HCT116 (cell line): Measurements from ENCODE around the gene POM121C.

Experiments used
- ATF3 ChIP-seq: IDR thresholded peaks from 2 replicates; pipeline ENCODE4 v1.6.1; 2012
- CTCF ChIP-seq, 3 experiments: fragments of 200-600 bp in 1 of 3; sonication (generic) in 1 of 3; IDR thresholded peaks in 2 of 3; conservative IDR thresholded peaks in 1 of 3; 2 replicates each; pipeline ENCODE4 v1.5.1; 2012 to 2017; ENCODE audit warnings: low read depth in 2 of 3, low read length in 2 of 3, antibody characterized with exemption in 1 of 3, borderline replicate concordance in 1 of 3, control low read depth in 1 of 3, mild to moderate bottlenecking in 1 of 3, mixed read lengths in 1 of 3, mixed run types in 1 of 3, moderate library complexity in 1 of 3; ENCODE audit not compliant: insufficient read depth in 1 of 3
- EGR1 ChIP-seq: IDR thresholded peaks from 2 replicates; pipeline ENCODE4 v1.6.1; 2012; ENCODE audit warnings: low read depth
- ELF1 ChIP-seq: IDR thresholded peaks from 2 replicates; pipeline ENCODE4 v1.6.1; 2012; ENCODE audit warnings: low read depth, borderline replicate concordance
- EZH2 ChIP-seq: fragments of 200-600 bp; sonication (generic); IDR thresholded peaks from 2 replicates; pipeline ENCODE4 v1.6.1; 2017; ENCODE audit warnings: antibody characterized with exemption, mixed run types
- EZH2phosphoT487 ChIP-seq: fragments of 200-600 bp; IDR thresholded peaks from 2 replicates; pipeline ENCODE4 v1.6.1; 2018; ENCODE audit warnings: antibody characterized with exemption, borderline replicate concordance
- JUND ChIP-seq: IDR thresholded peaks from 2 replicates; pipeline ENCODE4 v1.6.1; 2012
- MAX ChIP-seq: IDR thresholded peaks from 2 replicates; pipeline ENCODE4 v1.6.1; 2012
- POLR2A ChIP-seq: IDR thresholded peaks from 2 replicates; pipeline ENCODE4 v1.7.0; 2011; ENCODE audit warnings: borderline replicate concordance; ENCODE audit not compliant: insufficient read depth, insufficient read length; ENCODE audit errors: extremely low read depth
- POLR2AphosphoS5 ChIP-seq: IDR thresholded peaks from 2 replicates; pipeline ENCODE4 v1.6.1; 2011; ENCODE audit warnings: mild to moderate bottlenecking, low read depth, low read length, moderate library complexity
- REST ChIP-seq: IDR thresholded peaks from 2 replicates; pipeline ENCODE4 v1.6.1; 2012; ENCODE audit warnings: low read depth
- SIN3A ChIP-seq: IDR thresholded peaks from 2 replicates; pipeline ENCODE4 v1.6.1; 2012; ENCODE audit warnings: low read depth
- TCF7L2 ChIP-seq: IDR thresholded peaks from 2 replicates; pipeline ENCODE4 v1.7.0; 2011; ENCODE audit warnings: borderline replicate concordance, inconsistent platforms; ENCODE audit not compliant: insufficient read depth, insufficient read length; ENCODE audit errors: extremely low read depth
- ZNF274 ChIP-seq: fragments of 200-500 bp; sonication (Bioruptor generic); IDR thresholded peaks from 2 replicates; pipeline ENCODE4 v1.6.1; 2014; ENCODE audit warnings: mild to moderate bottlenecking, low read depth, low read length, inconsistent platforms

- no peak for TF ChIP-seq POLR2AphosphoS5
- no peak for TF ChIP-seq TCF7L2
- TF ChIP-seq ZNF274: no peak
- TF ChIP-seq EZH2: no peak
- no peak for TF ChIP-seq POLR2A
- TF ChIP-seq CTCF (IDR thresholded peaks at IDR 0.05 in 2 of 3, conservative IDR thresholded peaks at IDR 0.05 in 1 of 3; ENCODE audit: borderline replicate concordance in 1 of 3, insufficient read depth in 1 of 3, low read depth in 2 of 3, low read length in 2 of 3): no peak
- no peak for TF ChIP-seq SIN3A
- TF ChIP-seq ATF3: no peak
- no peak for TF ChIP-seq EZH2phosphoT487
- no peak for TF ChIP-seq EGR1
- TF ChIP-seq ELF1: no peak
- TF ChIP-seq REST: no peak
- no peak for TF ChIP-seq JUND
- no peak for TF ChIP-seq MAX
Measured at GRCh38 chr7:75533926-75534325, 47.8 kb upstream of the POM121C start.
